ENCODE results near the gene CHAC1. TPM values are rescaled to one million over a fixed set of nuclear protein-coding genes. Genes with fewer than 3 reads are reported as not detected.

The CHAC1 gene
- total RNA-seq, 1 donor from 2014 or later = 24.7 TPM

GRCh38 chr15:40929660-40930429 is 23.4 kb upstream of the CHAC1 start:
- DNase-seq (ENCODE audit: low read depth) (no peak), FAIRE-seq (no peak)
- H3K4me3 ChIP-seq (ENCODE audit: low read depth, low read length) = peak overlapping the region; percentile 38
- peaks cover 42% of the 10 kb centered on the region for H3K27me3 ChIP-seq (ENCODE audit: control insufficient read depth, insufficient read depth, low read length)
- no peak for TF ChIP-seq CTCF (IDR thresholded peaks at IDR 0.05; ENCODE audit: insufficient read depth, low read length, severe bottlenecking)
- no peaks in the 10 kb centered on the region for H3K36me3 ChIP-seq (ENCODE audit: control insufficient read depth, insufficient read depth, low read length)

GRCh38 chr15:40930430-40931299 is 22.6 kb upstream of the CHAC1 start:
- H3K27me3 ChIP-seq (ENCODE audit: control insufficient read depth, insufficient read depth, low read length) = peaks cover 36% of the 10 kb centered on the region
- peak; percentile 83 for TF ChIP-seq CTCF (IDR thresholded peaks at IDR 0.05; ENCODE audit: insufficient read depth, low read length, severe bottlenecking)
- peak overlapping the region; percentile 14 for H3K4me3 ChIP-seq (ENCODE audit: low read depth, low read length)
- peak; percentile 30 for DNase-seq (ENCODE audit: low read depth)
- no peak for FAIRE-seq
- no peaks in the 10 kb centered on the region for H3K36me3 ChIP-seq (ENCODE audit: control insufficient read depth, insufficient read depth, low read length)

- TF ChIP-seq CTCF (IDR thresholded peaks at IDR 0.05; ENCODE audit: insufficient read depth, low read length, severe bottlenecking) = no peak
- DNase-seq (ENCODE audit: low read depth) (no peak), FAIRE-seq (no peak)
- peaks cover 27% of the 10 kb centered on the region for H3K27me3 ChIP-seq (ENCODE audit: control insufficient read depth, insufficient read depth, low read length)
- H3K36me3 ChIP-seq (ENCODE audit: control insufficient read depth, insufficient read depth, low read length) = no peaks in the 10 kb centered on the region
- no peak overlapping the region for H3K4me3 ChIP-seq (ENCODE audit: low read depth, low read length)
These were observed 21.8 kb upstream of the CHAC1 start for GRCh38 chr15:40931300-40932142.

GRCh38 chr15:40932156-40932555 is 21.1 kb upstream of the CHAC1 start:
- no peak for DNase-seq (ENCODE audit: low read depth)
- no peak for TF ChIP-seq CTCF (IDR thresholded peaks at IDR 0.05; ENCODE audit: insufficient read depth, low read length, severe bottlenecking)
- Histone ChIP-seq H3K36me3 (ENCODE audit: control insufficient read depth, insufficient read depth, low read length) (no peaks in the 10 kb centered on the region), H3K27me3 (ENCODE audit: control insufficient read depth, insufficient read depth, low read length) (peaks cover 21% of the 10 kb centered on the region), H3K4me3 (ENCODE audit: low read depth, low read length) (no peak overlapping the region)
- FAIRE-seq = no peak

- no peak overlapping the region for H3K4me3 ChIP-seq (ENCODE audit: low read depth, low read length)
- FAIRE-seq = no peak
- DNase-seq (ENCODE audit: low read depth) = peak; percentile 42
- no peaks in the 10 kb centered on the region for H3K36me3 ChIP-seq (ENCODE audit: control insufficient read depth, insufficient read depth, low read length)
- peaks cover 16% of the 10 kb centered on the region for H3K27me3 ChIP-seq (ENCODE audit: control insufficient read depth, insufficient read depth, low read length)
- TF ChIP-seq CTCF (IDR thresholded peaks at IDR 0.05; ENCODE audit: insufficient read depth, low read length, severe bottlenecking) = no peak
These were observed 20.4 kb upstream of the CHAC1 start for GRCh38 chr15:40932649-40933516.
